IPS-20b (cell line): ENCODE data around the gene ZNF354B.
A peak's percentile ranks its signal among the peaks of the same experiment; 100 is the strongest.
"Not testable (repeated sequence)": the region's sequence is repeated elsewhere in the genome, so short reads cannot be mapped to it uniquely, and the experiment has no call there.

Source experiments
- H3K27ac ChIP-seq: one replicate; pipeline ENCODE4 v1.5.1; 2013; ENCODE audit warnings: low read length
- H3K27me3 ChIP-seq: 2 replicates; pipeline ENCODE4 v1.6.1; 2013; ENCODE audit warnings: mild to moderate bottlenecking, low read length, inconsistent platforms; ENCODE audit not compliant: insufficient read depth
- H3K36me3 ChIP-seq: 2 replicates; pipeline ENCODE4 v1.6.1; 2013; ENCODE audit warnings: low read depth, mild to moderate bottlenecking, inconsistent platforms, low read length, moderate library complexity; ENCODE audit not compliant: insufficient read depth
- H3K4me1 ChIP-seq: 2 replicates; pipeline ENCODE4 v1.6.1; 2013; ENCODE audit warnings: mild to moderate bottlenecking, control low read depth, inconsistent platforms, low read length, moderate library complexity; ENCODE audit not compliant: insufficient read depth
- H3K4me3 ChIP-seq: 2 replicates; pipeline ENCODE4 v1.5.1; 2013; ENCODE audit warnings: mild to moderate bottlenecking, low read length, inconsistent platforms
- H3K9ac ChIP-seq: 2 replicates; pipeline ENCODE4 v1.6.1; 2013; ENCODE audit warnings: low read depth, mild to moderate bottlenecking, inconsistent platforms, low read length, moderate library complexity
- H3K9me3 ChIP-seq: 2 replicates; pipeline ENCODE4 v1.6.1; 2013; ENCODE audit warnings: mild to moderate bottlenecking, low read depth, low read length, inconsistent platforms; ENCODE audit not compliant: insufficient read depth

ZNF354B gene

DNA sequence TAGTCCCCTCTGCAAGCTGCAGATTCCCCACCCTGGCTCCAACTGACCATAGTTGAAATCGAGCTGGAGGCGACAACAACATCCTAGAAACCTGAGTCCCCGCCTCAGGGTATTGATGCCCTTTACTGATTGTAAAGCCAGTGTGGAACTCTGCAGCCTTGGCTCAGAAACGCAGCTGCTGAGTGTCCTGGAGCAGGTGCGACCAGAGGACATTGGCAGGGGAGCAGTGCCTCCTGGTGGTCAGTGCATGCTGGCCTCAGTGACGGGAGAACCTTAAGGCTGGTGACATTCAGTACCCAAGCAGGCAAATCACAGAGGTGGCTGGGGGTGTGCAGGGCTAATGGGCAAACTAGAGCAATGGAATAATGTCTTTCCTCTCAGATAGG, 20.4 kb upstream of the ZNF354B start:
- H3K4me1 ChIP-seq = no peaks in the 10 kb centered on the region
- H3K9ac ChIP-seq = no peak overlapping the region
- peak overlapping the region; percentile 38; the same call in 1 of the 2 replicates for H3K4me3 ChIP-seq
- no peak overlapping the region for H3K27ac ChIP-seq
- no peaks in the 10 kb centered on the region for H3K9me3 ChIP-seq
- H3K36me3 ChIP-seq = no peaks in the 10 kb centered on the region
- H3K27me3 ChIP-seq = no peaks in the 10 kb centered on the region

DNA sequence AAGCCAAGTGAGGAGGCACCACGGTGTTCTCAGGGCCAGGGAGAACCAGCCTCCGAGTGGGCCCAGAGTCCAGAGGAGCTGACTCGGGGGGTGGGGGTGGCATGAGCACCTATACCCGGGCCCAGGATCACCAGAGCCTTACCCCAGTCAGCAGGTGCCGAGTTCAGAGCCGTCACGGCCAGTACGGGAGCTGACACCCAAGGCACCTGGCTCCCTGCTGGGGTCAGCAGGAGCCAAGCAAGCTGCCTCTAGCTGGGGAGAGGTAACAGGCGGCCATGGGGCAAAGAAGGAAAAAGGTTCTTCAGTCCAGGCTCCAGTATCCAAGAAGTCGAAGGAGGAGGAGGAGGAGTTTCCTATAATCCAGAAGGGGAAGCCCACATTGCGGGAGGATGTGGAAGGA, 19.4 kb upstream of the ZNF354B start:
- H3K27ac ChIP-seq, H3K4me1 ChIP-seq, H3K9ac ChIP-seq, H3K36me3 ChIP-seq, H3K9me3 ChIP-seq, H3K4me3 ChIP-seq, H3K27me3 ChIP-seq: not testable (repeated sequence)

DNA sequence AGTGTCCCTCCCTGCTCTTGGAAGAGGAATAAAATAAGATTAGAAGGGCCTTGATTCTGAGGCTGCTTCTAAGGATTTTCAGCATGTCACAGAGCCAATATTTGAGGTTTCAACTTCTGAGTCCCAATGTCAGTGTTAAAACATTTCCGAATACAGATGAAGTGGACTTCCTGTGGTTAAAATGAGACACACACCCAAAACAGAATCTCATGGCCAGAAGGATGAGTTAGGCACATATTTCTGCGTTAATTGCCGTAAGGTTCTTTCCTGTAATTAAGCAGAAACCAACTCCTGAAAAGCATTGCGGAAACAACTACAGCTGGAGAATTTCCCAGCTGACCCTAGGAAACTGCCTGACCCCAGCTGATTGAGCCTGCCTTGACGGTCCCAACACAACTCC, 10.4 kb upstream of the ZNF354B start:
- Histone ChIP-seq H3K27ac (no peak overlapping the region), H3K4me3 (no peak overlapping the region), H3K27me3 (no peaks in the 10 kb centered on the region), H3K4me1 (no peaks in the 10 kb centered on the region), H3K9ac (no peak overlapping the region), H3K36me3 (no peaks in the 10 kb centered on the region), H3K9me3 (no peaks in the 10 kb centered on the region; the same call in 1 of the 2 replicates)

DNA sequence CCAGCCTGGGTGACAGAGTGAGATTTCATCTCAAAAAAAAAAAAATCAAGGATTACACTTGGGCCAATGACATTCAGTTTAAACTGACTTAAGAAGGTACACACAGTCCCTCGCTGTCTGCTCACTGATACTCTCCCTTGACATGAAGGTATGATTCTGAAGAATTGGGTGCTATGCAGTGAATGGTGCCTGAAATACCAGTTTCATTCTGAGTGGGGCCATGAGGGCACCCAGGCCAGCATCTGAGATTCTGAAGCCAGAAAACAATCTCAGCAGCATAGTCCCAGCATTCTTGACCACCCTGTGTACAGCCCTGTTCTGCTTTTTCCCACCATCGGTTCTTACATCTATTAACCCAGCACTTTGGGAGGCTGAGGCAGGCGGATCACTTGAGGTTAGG, 7.8 kb upstream of the ZNF354B start:
- H3K9me3 ChIP-seq = no peaks in the 10 kb centered on the region; the same call in 1 of the 2 replicates
- no peak overlapping the region for H3K4me3 ChIP-seq
- no peaks in the 10 kb centered on the region for H3K36me3 ChIP-seq
- H3K9ac ChIP-seq = no peak overlapping the region
- H3K27me3 ChIP-seq = no peaks in the 10 kb centered on the region
- H3K27ac ChIP-seq = no peak overlapping the region
- no peaks in the 10 kb centered on the region for H3K4me1 ChIP-seq

DNA sequence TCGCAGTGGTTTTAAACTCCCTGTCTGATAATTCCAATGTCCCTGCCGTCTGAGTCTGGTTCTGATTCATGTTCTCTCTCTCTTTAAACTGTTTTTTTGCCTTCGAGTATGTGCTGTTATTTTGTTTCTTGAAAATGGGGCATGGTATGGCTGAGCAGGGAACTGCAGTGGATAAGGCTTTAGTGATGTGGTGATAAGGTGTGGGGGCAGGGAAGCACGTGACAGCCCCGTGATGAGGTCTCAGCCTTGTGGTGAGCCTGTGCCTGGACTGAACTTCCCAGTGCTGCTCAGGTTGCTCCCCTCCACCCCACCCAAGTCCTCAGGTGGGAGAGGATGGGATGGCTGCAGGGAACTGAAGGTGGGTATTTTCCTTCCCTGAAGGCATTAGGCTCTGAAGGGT, 5.5 kb upstream of the ZNF354B start:
- no peak overlapping the region for H3K4me3 ChIP-seq
- no peaks in the 10 kb centered on the region for H3K36me3 ChIP-seq
- no peaks in the 10 kb centered on the region for H3K27me3 ChIP-seq
- no peak overlapping the region for H3K9ac ChIP-seq
- no peak overlapping the region for H3K27ac ChIP-seq
- H3K4me1 ChIP-seq = no peaks in the 10 kb centered on the region
- no peaks in the 10 kb centered on the region for H3K9me3 ChIP-seq

DNA sequence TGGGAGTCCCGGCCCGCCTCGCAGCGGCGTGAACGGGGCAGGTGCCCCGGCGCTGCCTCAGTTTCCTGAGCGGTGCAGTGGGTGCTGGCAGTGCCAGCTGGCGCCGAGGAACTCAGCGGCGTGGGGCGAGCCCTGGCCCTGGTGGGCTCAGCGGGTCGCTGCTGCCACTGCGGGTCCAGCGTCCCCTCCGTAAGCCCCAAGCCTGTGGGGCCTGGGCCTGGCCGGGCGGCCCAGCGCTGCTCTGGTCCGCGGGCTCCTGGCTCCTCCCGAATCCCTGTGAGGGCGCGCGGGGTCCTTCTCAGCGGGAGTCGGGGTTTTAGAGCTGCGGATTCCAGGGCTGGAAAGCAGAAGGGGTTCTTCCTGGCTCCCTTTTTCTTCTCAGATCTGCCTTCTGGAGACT, 862 bp downstream of the ZNF354B start:
- H3K27me3 ChIP-seq, H3K4me1 ChIP-seq, H3K27ac ChIP-seq, H3K9me3 ChIP-seq, H3K9ac ChIP-seq: not testable (repeated sequence)
- Histone ChIP-seq H3K36me3 (peaks cover 16% of the 10 kb centered on the region), H3K4me3 (peak overlapping the region; percentile 69; the same call in 1 of the 2 replicates)

DNA sequence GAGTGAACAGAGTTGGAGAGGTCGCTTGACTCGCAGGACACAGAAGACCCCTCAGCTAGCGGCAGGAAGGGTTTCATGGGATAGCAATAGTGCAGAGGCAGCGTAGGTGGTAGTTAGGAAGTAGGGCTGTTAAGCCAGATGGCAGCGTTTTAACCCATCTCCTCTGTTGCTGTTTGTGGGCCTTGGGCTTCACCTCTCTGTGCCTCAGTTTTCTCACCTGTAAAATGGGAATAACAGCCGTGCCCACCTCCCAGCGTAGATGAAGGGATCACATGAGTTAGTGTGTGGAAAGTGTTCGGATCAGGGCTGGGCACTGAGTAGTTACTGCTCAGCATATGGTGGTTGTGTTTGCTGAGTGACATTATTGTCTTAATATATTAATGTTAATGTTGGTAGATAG, 1.9 kb downstream of the ZNF354B start:
- no peaks in the 10 kb centered on the region for H3K9me3 ChIP-seq
- no peak overlapping the region for H3K27ac ChIP-seq
- peaks cover 26% of the 10 kb centered on the region for H3K36me3 ChIP-seq
- peaks cover 3% of the 10 kb centered on the region; the same call in 1 of the 2 replicates for H3K27me3 ChIP-seq
- H3K4me1 ChIP-seq = no peaks in the 10 kb centered on the region
- H3K9ac ChIP-seq = no peak overlapping the region
- no peak overlapping the region for H3K4me3 ChIP-seq

DNA sequence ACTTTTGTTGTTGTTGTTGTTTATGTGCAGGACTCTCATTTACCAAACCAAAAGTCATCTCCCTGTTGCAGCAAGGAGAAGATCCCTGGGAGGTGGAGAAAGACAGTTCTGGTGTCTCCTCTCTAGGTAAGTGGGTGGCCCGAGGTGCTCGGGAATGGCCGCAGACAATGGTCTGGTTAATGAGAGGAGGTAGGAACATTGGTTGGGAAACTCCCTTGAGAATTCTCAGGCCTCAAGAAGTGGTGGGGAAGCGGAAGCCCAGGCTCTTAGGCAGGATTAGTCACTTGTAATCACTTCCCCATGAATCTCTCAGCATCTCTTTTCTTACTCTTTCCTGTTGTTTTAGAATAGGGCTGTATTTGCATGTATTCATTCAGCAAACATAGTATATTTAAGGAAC, 7.2 kb downstream of the ZNF354B start:
- Histone ChIP-seq H3K27me3 (no peaks in the 10 kb centered on the region), H3K4me1 (no peaks in the 10 kb centered on the region), H3K36me3 (peaks cover 41% of the 10 kb centered on the region), H3K4me3 (no peak overlapping the region), H3K9ac (no peak overlapping the region), H3K9me3 (no peaks in the 10 kb centered on the region), H3K27ac (no peak overlapping the region)

DNA sequence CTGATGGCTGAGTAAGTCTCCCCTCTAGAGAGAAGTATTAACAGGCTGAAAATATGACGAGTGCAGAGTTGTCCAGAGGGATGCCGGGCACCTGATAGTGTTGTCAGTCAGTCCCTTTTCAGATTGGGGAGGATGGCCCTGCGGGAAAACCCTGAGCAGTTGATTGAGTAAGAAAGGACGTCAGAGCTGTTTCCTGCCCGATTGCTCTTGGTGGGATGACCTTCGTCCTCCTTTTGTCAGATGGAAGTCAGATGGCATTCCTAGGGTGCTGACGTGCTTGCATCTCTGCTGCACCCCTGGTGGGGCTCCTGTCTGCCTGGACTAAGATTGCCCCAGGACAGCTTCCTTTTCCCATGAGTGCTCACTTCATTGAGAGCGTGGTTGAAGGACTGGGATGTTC, 9.8 kb downstream of the ZNF354B start:
- H3K27ac ChIP-seq = no peak overlapping the region
- H3K4me1 ChIP-seq = no peaks in the 10 kb centered on the region
- H3K9ac ChIP-seq = no peak overlapping the region
- no peaks in the 10 kb centered on the region for H3K27me3 ChIP-seq
- H3K36me3 ChIP-seq = peaks cover 52% of the 10 kb centered on the region
- H3K9me3 ChIP-seq = no peaks in the 10 kb centered on the region; the same call in 1 of the 2 replicates
- no peak overlapping the region for H3K4me3 ChIP-seq

DNA sequence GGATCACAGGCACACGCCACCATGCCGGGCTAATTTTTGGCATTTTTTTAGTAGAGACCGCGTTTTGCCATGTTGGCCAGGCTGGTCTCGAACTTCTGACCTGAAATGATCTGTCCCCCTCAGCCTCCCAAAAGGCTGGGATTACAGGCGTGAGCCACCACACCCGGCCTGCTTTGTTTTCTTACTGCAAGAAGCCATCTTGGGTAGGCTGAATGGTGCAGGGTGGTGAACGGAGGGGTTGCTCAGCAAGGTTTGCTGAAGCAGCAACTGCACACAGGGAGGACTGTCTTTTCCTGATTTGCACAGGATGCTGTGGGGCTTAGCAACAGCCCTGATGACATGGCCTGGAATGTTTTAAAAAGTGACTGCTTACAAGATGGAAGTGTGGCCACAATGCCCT, 10.7 kb downstream of the ZNF354B start:
- H3K4me1 ChIP-seq = no peaks in the 10 kb centered on the region
- H3K36me3 ChIP-seq = peaks cover 56% of the 10 kb centered on the region
- no peaks in the 10 kb centered on the region; the same call in 1 of the 2 replicates for H3K9me3 ChIP-seq
- H3K27ac ChIP-seq = no peak overlapping the region
- no peaks in the 10 kb centered on the region for H3K27me3 ChIP-seq
- no peak overlapping the region for H3K9ac ChIP-seq
- no peak overlapping the region for H3K4me3 ChIP-seq

DNA sequence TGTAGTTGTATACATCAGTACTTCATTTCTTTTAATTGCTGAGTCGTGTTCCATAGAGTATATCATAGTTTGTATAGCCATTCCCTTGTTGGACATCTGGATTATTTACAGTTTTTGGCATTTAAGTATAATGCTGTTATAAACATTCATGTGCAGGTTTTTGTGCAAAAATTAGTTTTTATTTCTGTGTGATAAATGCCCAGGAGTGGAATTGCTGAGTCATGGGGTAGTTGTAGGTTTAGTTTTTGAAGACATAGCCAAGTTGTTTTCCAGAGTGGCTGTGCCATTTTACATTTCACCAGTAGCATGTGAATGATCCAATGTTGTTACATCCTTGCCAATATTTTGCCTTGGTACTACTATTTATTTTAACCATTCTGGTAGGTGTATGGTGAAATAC, 12.5 kb downstream of the ZNF354B start:
- Histone ChIP-seq H3K36me3 (peaks cover 56% of the 10 kb centered on the region), H3K4me3 (no peak overlapping the region), H3K9me3 (peaks cover 12% of the 10 kb centered on the region)

DNA sequence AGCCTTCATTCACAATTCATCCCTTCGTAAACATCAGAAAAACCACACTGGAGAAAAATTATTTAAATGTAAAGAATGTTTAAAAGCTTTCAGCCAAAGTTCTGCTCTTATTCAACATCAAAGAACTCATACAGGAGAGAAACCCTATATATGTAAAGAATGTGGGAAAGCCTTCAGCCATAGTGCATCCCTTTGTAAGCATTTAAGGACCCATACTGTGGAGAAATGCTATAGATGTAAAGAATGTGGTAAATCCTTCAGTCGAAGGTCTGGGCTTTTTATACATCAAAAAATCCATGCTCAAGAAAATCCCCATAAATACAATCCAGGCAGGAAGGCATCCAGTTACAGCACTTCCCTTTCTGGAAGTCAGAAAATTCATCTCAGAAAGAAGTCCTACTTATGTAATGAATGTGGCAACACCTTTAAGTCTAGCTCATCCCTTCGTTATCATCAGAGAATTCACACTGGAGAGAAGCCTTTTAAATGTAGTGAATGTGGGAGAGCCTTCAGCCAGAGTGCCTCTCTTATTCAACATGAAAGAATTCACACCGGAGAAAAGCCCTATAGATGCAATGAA, 23.5 kb downstream of the ZNF354B start:
- not testable (repeated sequence) for H3K4me3 ChIP-seq, H3K9ac ChIP-seq, H3K4me1 ChIP-seq, H3K27ac ChIP-seq, H3K27me3 ChIP-seq
- Histone ChIP-seq H3K9me3 (peaks cover 96% of the 10 kb centered on the region), H3K36me3 (peaks cover 73% of the 10 kb centered on the region)

More for the DNA sequence above, 12.5 kb downstream of the ZNF354B start:
- Histone ChIP-seq H3K4me1 (no peaks in the 10 kb centered on the region), H3K9ac (no peak overlapping the region), H3K27ac (no peak overlapping the region), H3K27me3 (no peaks in the 10 kb centered on the region)
